Liver (tissue), 9 donors: ENCODE measurements around the gene ITGB1BP1. TPM values are rescaled to one million over a fixed set of nuclear protein-coding genes. Genes with fewer than 3 reads are reported as not detected.

Source experiments
- DNase-seq: peaks from one replicate; pipeline ENCODE4 v3.0.0-alpha.2; 2017; ENCODE audit warnings: low spot score
- H3K27ac ChIP-seq, 2 donors: one replicate each; pipeline ENCODE4 v1.7.0; 2013; ENCODE audit warnings: inconsistent platforms in 2 of 2, low read length in 2 of 2, control low read depth in 1 of 2, low read depth in 1 of 2, mild to moderate bottlenecking in 1 of 2
- H3K27me3 ChIP-seq, 4 donors: one replicate each; pipeline versions ENCODE4 v1.6.1 to v1.7.0; 2013; ENCODE audit warnings: low read length in 3 of 4, inconsistent platforms in 1 of 4, mild to moderate bottlenecking in 1 of 4, moderate library complexity in 1 of 4; ENCODE audit not compliant: control insufficient read depth in 4 of 4, insufficient read depth in 4 of 4
- H3K36me3 ChIP-seq, 4 donors: one replicate each; pipeline versions ENCODE4 v1.6.1 to v1.7.0; 2013; ENCODE audit warnings: low read length in 3 of 4, mild to moderate bottlenecking in 3 of 4, low read depth in 1 of 4, moderate library complexity in 1 of 4; ENCODE audit not compliant: control insufficient read depth in 4 of 4, insufficient read depth in 3 of 4
- H3K4me1 ChIP-seq, 4 donors: one replicate each; pipeline versions ENCODE4 v1.6.1 to v1.7.0; 2013; ENCODE audit warnings: low read length in 3 of 4, mild to moderate bottlenecking in 3 of 4, moderate library complexity in 1 of 4; ENCODE audit not compliant: control insufficient read depth in 4 of 4, insufficient read depth in 4 of 4
- H3K4me3 ChIP-seq, 3 donors: one replicate each; pipeline versions ENCODE4 v1.6.1 to v1.7.0; 2013; ENCODE audit warnings: low read length in 3 of 3, control low read depth in 1 of 3, low read depth in 1 of 3, mild to moderate bottlenecking in 1 of 3
- H3K9ac ChIP-seq, 2 donors: one replicate each; pipeline ENCODE4 v1.7.0; 2013; ENCODE audit warnings: low read length in 2 of 2, mild to moderate bottlenecking in 2 of 2, moderate library complexity in 2 of 2, control low read depth in 1 of 2, low read depth in 1 of 2
- H3K9me3 ChIP-seq, 4 donors: one replicate each; pipeline versions ENCODE4 v1.6.1 to v1.7.0; 2013; ENCODE audit warnings: low read length in 3 of 4; ENCODE audit not compliant: control insufficient read depth in 4 of 4
- ATF3 ChIP-seq: IDR thresholded peaks from 2 replicates; pipeline ENCODE4 v1.6.1; 2016; ENCODE audit warnings: antibody characterized with exemption
- EGR1 ChIP-seq, 2 donors: IDR thresholded peaks; 2 replicates each; pipeline ENCODE4 v1.6.1; 2016 to 2018; ENCODE audit warnings: antibody characterized with exemption in 2 of 2, low read depth in 2 of 2
- GABPA ChIP-seq, 2 donors: IDR thresholded peaks in 1 of 2; conservative IDR thresholded peaks in 1 of 2; 2 replicates each; pipeline ENCODE4 v1.6.1; 2016; ENCODE audit warnings: antibody characterized with exemption in 2 of 2, mild to moderate bottlenecking in 1 of 2, moderate library complexity in 1 of 2
- HNF4A ChIP-seq, 2 donors: conservative IDR thresholded peaks; 2 replicates each; pipeline ENCODE4 v1.6.1; 2016; ENCODE audit warnings: antibody characterized with exemption in 2 of 2, mild to moderate bottlenecking in 2 of 2
- NR2F2 ChIP-seq: IDR thresholded peaks from 2 replicates; pipeline ENCODE4 v1.6.1; 2016; ENCODE audit warnings: antibody characterized with exemption
- RXRA ChIP-seq, 2 donors: IDR thresholded peaks; 2 replicates each; pipeline ENCODE4 v1.6.1; 2017 to 2018; ENCODE audit warnings: antibody characterized with exemption in 2 of 2, mild to moderate bottlenecking in 1 of 2
- TAF1 ChIP-seq: conservative IDR thresholded peaks from 2 replicates; pipeline ENCODE4 v1.6.1; 2016; ENCODE audit warnings: antibody characterized with exemption, mild to moderate bottlenecking
- YY1 ChIP-seq: IDR thresholded peaks from 2 replicates; pipeline ENCODE4 v1.6.1; 2016; ENCODE audit warnings: antibody characterized with exemption, mild to moderate bottlenecking
- ZBTB33 ChIP-seq: IDR thresholded peaks from 2 replicates; pipeline ENCODE4 v1.6.1; 2016; ENCODE audit warnings: antibody characterized with exemption
- WGBS: extraction: QIAGEN DNeasy Blood & Tissue Kit; methylation state at CpG from one replicate; pipeline ENCODE4 v1.1.7; 2013; 5-methylcytosine and 5-hydroxymethylcytosine counted together
- polyA plus RNA-seq, 2 donors: library from polyadenylated mRNA; stranded (reverse) in 1 of 2; unstranded in 1 of 2; fragments of 200-250 nt in 1 of 2; fragments of >200 nt in 1 of 2; fragmentation: Nextera tagmentation in 1 of 2; extraction: Ambion mirVana in 1 of 2; gene quantifications; one replicate each; pipeline versions ENCODE4 v1.2.1 to v1.2.3, GENCODE V29; 2013 to 2015
- total RNA-seq, 2 donors: library from RNA; depleted of rRNA; stranded (reverse); fragments of >200 nt; gene quantifications; one replicate each; pipeline ENCODE4 v1.2.3, GENCODE V29; 2014
- TF ChIP-seq, protein P1 (sequence below): IDR thresholded peaks from 2 replicates; pipeline ENCODE4 v1.6.1; 2016; ENCODE audit warnings: antibody characterized with exemption, mild to moderate bottlenecking
- TF ChIP-seq, protein P2 (sequence below): fragments of 150-350 bp; IDR thresholded peaks from 2 replicates; pipeline ENCODE4 v1.5.1; 2017; ENCODE audit warnings: improper control_type of control experiment, low read depth, low read length; ENCODE audit not compliant: missing input control
- TF ChIP-seq, protein P3 (sequence below): IDR thresholded peaks from 2 replicates; pipeline ENCODE4 v1.6.1; 2016; ENCODE audit warnings: antibody characterized with exemption
- donor health status: healthy.
- donor health status: healthy.
- donor health status: healthy.
- donor health status: healthy.
- donor health status: healthy.

ITGB1BP1 gene
- total and polyA plus RNA-seq, 4 donors = 6.6 to 30.9 (median 13.7) TPM

DNA sequence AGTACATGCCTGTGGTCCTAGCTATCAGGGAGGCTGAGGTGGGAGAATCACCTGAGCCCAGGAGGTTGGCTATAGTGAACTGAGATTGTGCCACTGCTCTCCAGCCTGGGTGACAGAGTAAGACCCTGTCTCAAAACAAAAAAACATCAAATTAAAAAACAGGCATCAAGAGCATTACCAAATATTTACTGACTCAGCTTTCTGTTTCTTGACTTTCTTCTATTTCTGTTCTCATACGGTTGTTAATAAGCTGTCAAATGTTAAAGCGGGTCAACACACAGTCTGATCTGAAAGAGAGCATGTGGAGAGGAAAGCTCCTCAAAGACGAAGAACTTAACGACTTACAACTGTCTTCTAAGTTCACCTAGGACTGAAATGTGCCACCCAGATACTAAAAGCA, 59.0 kb downstream of the ITGB1BP1 start:
- Histone ChIP-seq H3K9me3 (no peaks in the 10 kb centered on the region), H3K4me1 (no peaks in the 10 kb centered on the region), H3K27ac (no peak overlapping the region), H3K36me3 (peaks cover 0 to 2% (median under 1%) of the 10 kb centered on the region in 4 donors), H3K27me3 (no peaks in the 10 kb centered on the region), H3K9ac (no peak overlapping the region), H3K4me3 (no peak overlapping the region)
- TF ChIP-seq ZBTB33 (no peak), TAF1 (no peak), NR2F2 (no peak), ATF3 (no peak), EGR1 (IDR thresholded peaks at IDR 0.05; ENCODE audit: low read depth in 2 of 2) (no peak), RXRA (IDR thresholded peaks at IDR 0.05) (no peak), GABPA (IDR thresholded peaks at IDR 0.05 in 1 of 2, conservative IDR thresholded peaks at IDR 0.05 in 1 of 2) (no peak), HNF4A (conservative IDR thresholded peaks at IDR 0.05) (no peak)
- TF ChIP-seq, protein P1, sequence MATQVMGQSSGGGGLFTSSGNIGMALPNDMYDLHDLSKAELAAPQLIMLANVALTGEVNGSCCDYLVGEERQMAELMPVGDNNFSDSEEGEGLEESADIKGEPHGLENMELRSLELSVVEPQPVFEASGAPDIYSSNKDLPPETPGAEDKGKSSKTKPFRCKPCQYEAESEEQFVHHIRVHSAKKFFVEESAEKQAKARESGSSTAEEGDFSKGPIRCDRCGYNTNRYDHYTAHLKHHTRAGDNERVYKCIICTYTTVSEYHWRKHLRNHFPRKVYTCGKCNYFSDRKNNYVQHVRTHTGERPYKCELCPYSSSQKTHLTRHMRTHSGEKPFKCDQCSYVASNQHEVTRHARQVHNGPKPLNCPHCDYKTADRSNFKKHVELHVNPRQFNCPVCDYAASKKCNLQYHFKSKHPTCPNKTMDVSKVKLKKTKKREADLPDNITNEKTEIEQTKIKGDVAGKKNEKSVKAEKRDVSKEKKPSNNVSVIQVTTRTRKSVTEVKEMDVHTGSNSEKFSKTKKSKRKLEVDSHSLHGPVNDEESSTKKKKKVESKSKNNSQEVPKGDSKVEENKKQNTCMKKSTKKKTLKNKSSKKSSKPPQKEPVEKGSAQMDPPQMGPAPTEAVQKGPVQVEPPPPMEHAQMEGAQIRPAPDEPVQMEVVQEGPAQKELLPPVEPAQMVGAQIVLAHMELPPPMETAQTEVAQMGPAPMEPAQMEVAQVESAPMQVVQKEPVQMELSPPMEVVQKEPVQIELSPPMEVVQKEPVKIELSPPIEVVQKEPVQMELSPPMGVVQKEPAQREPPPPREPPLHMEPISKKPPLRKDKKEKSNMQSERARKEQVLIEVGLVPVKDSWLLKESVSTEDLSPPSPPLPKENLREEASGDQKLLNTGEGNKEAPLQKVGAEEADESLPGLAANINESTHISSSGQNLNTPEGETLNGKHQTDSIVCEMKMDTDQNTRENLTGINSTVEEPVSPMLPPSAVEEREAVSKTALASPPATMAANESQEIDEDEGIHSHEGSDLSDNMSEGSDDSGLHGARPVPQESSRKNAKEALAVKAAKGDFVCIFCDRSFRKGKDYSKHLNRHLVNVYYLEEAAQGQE = no peak
- TF ChIP-seq, protein P2, sequence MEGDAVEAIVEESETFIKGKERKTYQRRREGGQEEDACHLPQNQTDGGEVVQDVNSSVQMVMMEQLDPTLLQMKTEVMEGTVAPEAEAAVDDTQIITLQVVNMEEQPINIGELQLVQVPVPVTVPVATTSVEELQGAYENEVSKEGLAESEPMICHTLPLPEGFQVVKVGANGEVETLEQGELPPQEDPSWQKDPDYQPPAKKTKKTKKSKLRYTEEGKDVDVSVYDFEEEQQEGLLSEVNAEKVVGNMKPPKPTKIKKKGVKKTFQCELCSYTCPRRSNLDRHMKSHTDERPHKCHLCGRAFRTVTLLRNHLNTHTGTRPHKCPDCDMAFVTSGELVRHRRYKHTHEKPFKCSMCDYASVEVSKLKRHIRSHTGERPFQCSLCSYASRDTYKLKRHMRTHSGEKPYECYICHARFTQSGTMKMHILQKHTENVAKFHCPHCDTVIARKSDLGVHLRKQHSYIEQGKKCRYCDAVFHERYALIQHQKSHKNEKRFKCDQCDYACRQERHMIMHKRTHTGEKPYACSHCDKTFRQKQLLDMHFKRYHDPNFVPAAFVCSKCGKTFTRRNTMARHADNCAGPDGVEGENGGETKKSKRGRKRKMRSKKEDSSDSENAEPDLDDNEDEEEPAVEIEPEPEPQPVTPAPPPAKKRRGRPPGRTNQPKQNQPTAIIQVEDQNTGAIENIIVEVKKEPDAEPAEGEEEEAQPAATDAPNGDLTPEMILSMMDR = no peak
- DNase-seq = no peak
- 88% methylated on average over 4 of the region's 4 CpGs for WGBS

DNA sequence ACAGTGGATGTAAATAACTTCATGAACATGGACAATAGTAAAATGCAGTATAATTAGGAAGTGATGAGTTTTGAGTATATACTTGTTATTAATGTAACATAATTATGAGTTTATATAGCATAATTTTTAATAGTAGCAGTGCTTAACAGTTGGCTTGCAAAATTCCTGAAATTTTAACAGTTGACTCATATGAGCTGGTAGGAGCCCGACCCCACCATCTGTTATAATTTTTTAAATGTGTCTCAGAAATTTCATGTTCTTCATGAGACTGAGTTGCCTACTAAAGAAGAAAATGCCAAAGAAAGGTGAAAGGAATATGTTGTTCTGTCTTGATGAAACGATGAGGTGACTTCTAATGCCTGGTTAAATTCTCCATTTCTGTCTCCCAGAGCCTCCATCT, 62.6 kb downstream of the ITGB1BP1 start:
- no peak overlapping the region for H3K27ac ChIP-seq
- H3K9me3 ChIP-seq = no peaks in the 10 kb centered on the region
- 93% methylated on average over 2 of the region's 2 CpGs for WGBS
- H3K4me3 ChIP-seq = no peak overlapping the region
- peaks cover 0 to 7% (median under 1%) of the 10 kb centered on the region in 4 donors for H3K36me3 ChIP-seq
- no peaks in the 10 kb centered on the region for H3K27me3 ChIP-seq
- DNase-seq = no peak
- TF ChIP-seq, protein P3, sequence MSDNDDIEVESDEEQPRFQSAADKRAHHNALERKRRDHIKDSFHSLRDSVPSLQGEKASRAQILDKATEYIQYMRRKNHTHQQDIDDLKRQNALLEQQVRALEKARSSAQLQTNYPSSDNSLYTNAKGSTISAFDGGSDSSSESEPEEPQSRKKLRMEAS = no peak
- TF ChIP-seq YY1 = no peak
- TF ChIP-seq HNF4A (conservative IDR thresholded peaks at IDR 0.05) = no peak
- TF ChIP-seq GABPA (IDR thresholded peaks at IDR 0.05 in 1 of 2, conservative IDR thresholded peaks at IDR 0.05 in 1 of 2) = no peak
- TF ChIP-seq, protein P2 = no peak
- TF ChIP-seq TAF1 = no peak
- TF ChIP-seq, protein P1 = no peak
- no peaks in the 10 kb centered on the region for H3K4me1 ChIP-seq
- H3K9ac ChIP-seq = no peak overlapping the region
